ENCODE results near the gene CD177. TPM values are rescaled to one million over a fixed set of nuclear protein-coding genes. Genes with fewer than 3 reads are reported as not detected.

CD177 gene
- total RNA-seq, 2 donors from 2014 or later = 3.0 to 6.0 TPM

- Histone ChIP-seq H3K4me3 (ENCODE audit: low read length) (peak overlapping the region; percentile 28), H3K9me3 (ENCODE audit: control insufficient read depth, low read length) (peaks cover 23% of the 10 kb centered on the region), H3K36me3 (ENCODE audit: control insufficient read depth, insufficient read depth, low read length) (no peaks in the 10 kb centered on the region), H3K27ac (ENCODE audit: low read depth, low read length) (no peak overlapping the region), H3K9ac (ENCODE audit: extremely low read depth, low read length, poor library complexity, severe bottlenecking) (no peak overlapping the region), H3K27me3 (ENCODE audit: control insufficient read depth, insufficient read depth, low read length, poor library complexity, severe bottlenecking) (no peaks in the 10 kb centered on the region), H3K4me1 (ENCODE audit: control insufficient read depth, insufficient read depth, low read length) (no peaks in the 10 kb centered on the region)
- Mint-ChIP-seq H3K27me3 (ENCODE audit: insufficient read depth) (no peaks in the 10 kb centered on the region), H3K27ac (no peak overlapping the region), H3K36me3 (ENCODE audit: low read depth) (peaks cover 9% of the 10 kb centered on the region), H3K4me3 (no peak overlapping the region), H3K9me3 (peaks cover 33% of the 10 kb centered on the region), H3K4me1 (no peaks in the 10 kb centered on the region)
- DNase-seq = no peak
- WGBS, 2 experiments (ENCODE audit: insufficient coverage in 1 of 2, insufficient read length in 1 of 2) = 91 to 100% methylated on average over 2 of the region's 2 CpGs
- TF ChIP-seq CTCF (conservative IDR thresholded peaks at IDR 0.05) = no peak
Measured at GRCh38 chr19:43329989-43330388, 23.5 kb upstream of the CD177 start.

GRCh38 chr19:43330726-43331434 is 22.6 kb upstream of the CD177 start:
- H3K4me3 Mint-ChIP-seq = no peak overlapping the region
- peak overlapping the region; percentile 5 for H3K4me3 ChIP-seq (ENCODE audit: low read length)
- no peak overlapping the region for H3K9ac ChIP-seq (ENCODE audit: extremely low read depth, low read length, poor library complexity, severe bottlenecking)
- H3K27ac Mint-ChIP-seq = no peak overlapping the region
- H3K4me1 ChIP-seq (ENCODE audit: control insufficient read depth, insufficient read depth, low read length) = no peaks in the 10 kb centered on the region
- no peaks in the 10 kb centered on the region for H3K27me3 ChIP-seq (ENCODE audit: control insufficient read depth, insufficient read depth, low read length, poor library complexity, severe bottlenecking)
- DNase-seq = no peak
- no peaks in the 10 kb centered on the region for H3K27me3 Mint-ChIP-seq (ENCODE audit: insufficient read depth)
- 89 to 92% methylated on average over 8 to 11 of the region's 11 CpGs for WGBS, 2 experiments (ENCODE audit: insufficient coverage in 1 of 2, insufficient read length in 1 of 2)
- TF ChIP-seq CTCF (conservative IDR thresholded peaks at IDR 0.05) = no peak
- no peaks in the 10 kb centered on the region for H3K4me1 Mint-ChIP-seq
- H3K36me3 Mint-ChIP-seq (ENCODE audit: low read depth) = peaks cover 9% of the 10 kb centered on the region
- no peaks in the 10 kb centered on the region for H3K36me3 ChIP-seq (ENCODE audit: control insufficient read depth, insufficient read depth, low read length)
- H3K27ac ChIP-seq (ENCODE audit: low read depth, low read length) = no peak overlapping the region
- H3K9me3 ChIP-seq (ENCODE audit: control insufficient read depth, low read length) = peaks cover 23% of the 10 kb centered on the region
- peaks cover 39% of the 10 kb centered on the region for H3K9me3 Mint-ChIP-seq

GRCh38 chr19:43331435-43332010 is 22.0 kb upstream of the CD177 start:
- Mint-ChIP-seq H3K27me3 (ENCODE audit: insufficient read depth) (no peaks in the 10 kb centered on the region), H3K9me3 (peaks cover 45% of the 10 kb centered on the region), H3K4me1 (no peaks in the 10 kb centered on the region), H3K4me3 (no peak overlapping the region), H3K36me3 (ENCODE audit: low read depth) (peaks cover 9% of the 10 kb centered on the region), H3K27ac (no peak overlapping the region)
- TF ChIP-seq CTCF (conservative IDR thresholded peaks at IDR 0.05) = no peak
- Histone ChIP-seq H3K4me1 (ENCODE audit: control insufficient read depth, insufficient read depth, low read length) (no peaks in the 10 kb centered on the region), H3K9me3 (ENCODE audit: control insufficient read depth, low read length) (peaks cover 23% of the 10 kb centered on the region), H3K27ac (ENCODE audit: low read depth, low read length) (no peak overlapping the region), H3K9ac (ENCODE audit: extremely low read depth, low read length, poor library complexity, severe bottlenecking) (no peak overlapping the region), H3K27me3 (ENCODE audit: control insufficient read depth, insufficient read depth, low read length, poor library complexity, severe bottlenecking) (no peaks in the 10 kb centered on the region), H3K36me3 (ENCODE audit: control insufficient read depth, insufficient read depth, low read length) (no peaks in the 10 kb centered on the region), H3K4me3 (ENCODE audit: low read length) (no peak overlapping the region)
- WGBS, 2 experiments (ENCODE audit: insufficient coverage in 1 of 2, insufficient read length in 1 of 2) = 90% methylated on average over 3 to 4 of the region's 4 CpGs
- no peak for DNase-seq
